SH-SY5Y (cell line): Measurements from ENCODE around the gene MSLN.

ENCODE experiments used
- GATA2 ChIP-seq: IDR thresholded peaks from 2 replicates; pipeline ENCODE4 v1.6.1; 2011; ENCODE audit warnings: mild to moderate bottlenecking, low read depth, low read length
- GATA3 ChIP-seq: IDR thresholded peaks from 2 replicates; pipeline ENCODE4 v1.6.1; 2011; ENCODE audit warnings: low read depth, mild to moderate bottlenecking, low read length, moderate library complexity

The MSLN gene

DNA sequence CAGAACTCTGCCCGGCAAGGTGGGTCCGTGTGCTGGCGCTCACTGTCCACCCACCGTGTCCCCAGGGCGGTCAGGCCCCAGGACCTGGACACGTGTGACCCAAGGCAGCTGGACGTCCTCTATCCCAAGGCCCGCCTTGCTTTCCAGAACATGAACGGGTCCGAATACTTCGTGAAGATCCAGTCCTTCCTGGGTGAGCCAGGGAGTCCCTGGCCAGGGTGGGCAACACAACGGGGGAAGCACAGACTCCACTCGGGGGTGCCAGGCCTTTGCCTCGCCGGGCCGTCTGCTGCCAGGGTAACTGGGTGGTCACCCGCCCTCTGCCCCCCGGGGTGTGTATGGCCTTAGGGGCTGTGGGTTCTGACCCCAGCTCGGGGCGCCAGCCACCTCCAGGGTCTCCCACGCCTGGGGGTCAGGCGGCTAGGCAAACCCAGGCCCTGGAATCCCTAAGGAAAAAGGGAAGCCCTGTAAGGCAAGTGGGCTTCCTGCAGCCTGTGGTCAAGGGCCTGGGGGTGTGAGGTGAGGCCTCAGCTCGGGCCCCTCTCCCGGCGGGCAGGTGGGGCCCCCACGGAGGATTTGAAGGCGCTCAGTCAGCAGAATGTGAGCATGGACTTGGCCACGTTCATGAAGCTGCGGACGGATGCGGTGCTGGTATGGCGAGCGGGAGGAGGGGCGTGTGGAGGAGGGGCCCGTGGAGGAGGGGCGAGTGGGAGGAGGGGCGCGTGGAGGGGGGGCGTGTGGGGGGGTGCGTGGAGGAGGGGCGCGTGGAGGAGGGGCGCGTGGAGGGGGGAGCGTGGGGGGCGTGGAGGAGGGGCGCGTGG, 6.5 kb downstream of the MSLN start:
- TF ChIP-seq GATA3 = no peak
- no peak for TF ChIP-seq GATA2

DNA sequence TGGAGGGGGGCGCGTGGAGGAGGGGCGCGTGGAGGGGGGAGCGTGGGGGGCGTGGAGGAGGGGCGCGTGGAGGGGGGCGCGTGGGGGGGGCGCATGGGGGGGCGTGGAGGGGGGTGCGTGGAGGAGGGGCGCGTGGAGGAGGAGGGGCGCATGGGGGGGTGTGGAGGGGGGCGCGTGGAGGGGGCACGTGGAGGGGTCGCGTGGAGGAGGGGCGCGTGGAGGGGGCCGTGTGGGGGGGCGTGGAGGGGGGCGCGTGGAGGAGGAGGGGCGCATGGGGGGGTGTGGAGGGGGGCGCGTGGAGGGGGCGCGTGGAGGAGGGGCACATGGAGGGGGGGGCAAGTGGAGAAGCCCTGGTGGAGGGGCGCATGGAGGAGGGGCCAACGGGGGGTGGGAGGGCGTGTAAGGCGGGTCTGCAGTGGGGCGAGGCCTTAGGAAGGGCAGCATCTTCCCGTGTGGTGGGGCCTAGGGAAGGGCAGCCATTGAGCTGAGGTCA, 7.3 kb downstream of the MSLN start:
- TF ChIP-seq GATA2 (no peak), GATA3 (no peak)

DNA sequence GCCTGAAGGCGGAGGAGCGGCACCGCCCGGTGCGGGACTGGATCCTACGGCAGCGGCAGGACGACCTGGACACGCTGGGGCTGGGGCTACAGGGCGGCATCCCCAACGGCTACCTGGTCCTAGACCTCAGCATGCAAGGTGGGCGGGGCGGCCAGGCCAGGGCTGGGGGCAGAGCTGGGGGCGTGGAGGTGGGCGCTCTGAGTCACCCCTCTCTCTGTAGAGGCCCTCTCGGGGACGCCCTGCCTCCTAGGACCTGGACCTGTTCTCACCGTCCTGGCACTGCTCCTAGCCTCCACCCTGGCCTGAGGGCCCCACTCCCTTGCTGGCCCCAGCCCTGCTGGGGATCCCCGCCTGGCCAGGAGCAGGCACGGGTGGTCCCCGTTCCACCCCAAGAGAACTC, 7.9 kb downstream of the MSLN start:
- TF ChIP-seq GATA2 = no peak
- no peak for TF ChIP-seq GATA3

DNA sequence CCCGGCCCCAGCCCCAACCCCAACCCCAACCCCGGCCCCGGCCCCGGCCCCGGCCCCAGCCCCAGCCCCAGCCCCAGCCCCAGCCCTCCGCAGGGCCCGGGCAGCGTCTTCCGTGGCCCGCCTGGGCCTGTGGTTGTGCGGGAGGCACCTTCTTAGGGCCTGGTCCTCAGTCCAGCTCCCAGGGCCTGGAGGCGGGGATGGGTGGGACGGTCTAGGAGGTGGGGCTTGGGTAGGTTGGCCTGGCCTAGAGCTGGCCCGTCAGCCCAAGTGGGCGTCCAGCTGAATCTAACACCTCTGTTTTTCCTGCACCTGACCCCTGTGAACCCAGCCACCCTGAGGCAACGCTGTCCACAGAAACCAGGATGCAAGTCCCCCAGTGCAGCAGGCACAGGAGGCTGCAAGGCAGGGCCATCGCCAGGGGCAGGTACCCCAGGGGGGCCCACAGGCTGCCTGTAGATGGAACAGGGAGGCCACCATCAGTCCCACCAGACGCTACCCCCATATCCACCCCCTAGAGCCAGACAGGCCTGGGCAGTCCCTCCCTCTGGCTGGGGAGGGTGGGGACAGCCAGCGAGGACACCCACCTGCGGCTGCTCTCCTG, 8.8 kb downstream of the MSLN start:
- TF ChIP-seq GATA2 (no peak), GATA3 (no peak)

DNA sequence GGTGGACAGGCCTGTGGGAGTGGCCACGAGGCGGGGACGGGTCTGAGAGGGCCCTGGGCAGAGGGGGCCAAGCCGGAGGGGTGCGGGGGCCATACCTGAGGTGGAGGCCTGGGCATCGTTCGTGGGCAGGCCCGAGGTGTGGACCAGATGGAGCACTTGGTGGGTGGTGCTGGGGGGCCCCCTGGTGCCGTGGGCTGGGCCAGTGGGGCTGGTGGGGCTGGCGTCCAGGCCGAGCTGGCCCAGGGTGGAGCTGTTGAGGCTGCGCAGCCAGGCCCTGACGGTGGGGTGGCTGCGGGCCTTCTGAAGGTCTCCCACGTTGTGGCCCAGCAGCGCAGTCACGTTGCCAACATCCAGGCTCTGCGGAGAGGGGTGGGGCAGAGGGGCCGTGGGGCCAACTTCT, 9.4 kb downstream of the MSLN start:
- TF ChIP-seq GATA3 (no peak), GATA2 (no peak)

DNA sequence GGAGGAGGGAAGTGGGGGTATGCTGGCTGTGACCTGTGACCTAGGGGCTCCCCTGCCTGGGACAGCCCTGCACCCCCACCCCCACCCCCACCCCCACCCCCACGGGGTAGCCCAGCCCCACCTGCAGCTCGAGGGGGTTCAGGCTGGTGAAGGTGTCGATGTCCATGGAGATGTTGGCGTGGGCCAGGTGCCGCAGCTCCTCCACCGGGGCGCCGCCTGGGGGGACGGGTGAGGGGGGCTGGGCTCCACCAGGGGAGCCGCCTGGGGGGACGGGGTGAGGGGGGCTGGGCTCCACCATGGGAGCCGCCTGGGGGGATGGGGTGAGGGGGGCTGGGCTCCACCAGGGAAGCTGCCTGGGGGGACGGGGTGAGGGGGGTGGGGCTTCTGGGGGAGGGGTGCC, 9.9 kb downstream of the MSLN start:
- TF ChIP-seq GATA3 (no peak), GATA2 (no peak)

DNA sequence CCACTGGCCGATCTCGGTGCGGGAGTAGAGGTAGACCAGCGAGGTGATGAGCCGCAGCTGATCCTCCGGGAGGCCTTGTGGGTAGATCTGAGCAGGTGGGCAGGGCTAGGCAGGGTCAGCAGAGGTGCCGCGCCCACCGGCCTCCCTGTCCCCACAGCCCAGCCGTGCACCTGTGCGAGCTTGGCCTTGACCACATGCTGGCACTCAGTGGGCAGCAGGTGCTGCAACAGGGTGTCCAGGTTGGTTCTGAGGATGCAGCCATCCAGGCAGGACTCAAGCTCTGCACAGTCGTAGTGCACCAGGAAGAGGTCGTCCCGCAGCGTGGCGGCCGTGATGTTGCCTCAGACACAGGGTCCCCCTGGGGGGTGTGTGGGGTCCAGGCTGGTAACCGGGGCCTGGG, 12.4 kb downstream of the MSLN start:
- TF ChIP-seq GATA3 (no peak), GATA2 (no peak)

DNA sequence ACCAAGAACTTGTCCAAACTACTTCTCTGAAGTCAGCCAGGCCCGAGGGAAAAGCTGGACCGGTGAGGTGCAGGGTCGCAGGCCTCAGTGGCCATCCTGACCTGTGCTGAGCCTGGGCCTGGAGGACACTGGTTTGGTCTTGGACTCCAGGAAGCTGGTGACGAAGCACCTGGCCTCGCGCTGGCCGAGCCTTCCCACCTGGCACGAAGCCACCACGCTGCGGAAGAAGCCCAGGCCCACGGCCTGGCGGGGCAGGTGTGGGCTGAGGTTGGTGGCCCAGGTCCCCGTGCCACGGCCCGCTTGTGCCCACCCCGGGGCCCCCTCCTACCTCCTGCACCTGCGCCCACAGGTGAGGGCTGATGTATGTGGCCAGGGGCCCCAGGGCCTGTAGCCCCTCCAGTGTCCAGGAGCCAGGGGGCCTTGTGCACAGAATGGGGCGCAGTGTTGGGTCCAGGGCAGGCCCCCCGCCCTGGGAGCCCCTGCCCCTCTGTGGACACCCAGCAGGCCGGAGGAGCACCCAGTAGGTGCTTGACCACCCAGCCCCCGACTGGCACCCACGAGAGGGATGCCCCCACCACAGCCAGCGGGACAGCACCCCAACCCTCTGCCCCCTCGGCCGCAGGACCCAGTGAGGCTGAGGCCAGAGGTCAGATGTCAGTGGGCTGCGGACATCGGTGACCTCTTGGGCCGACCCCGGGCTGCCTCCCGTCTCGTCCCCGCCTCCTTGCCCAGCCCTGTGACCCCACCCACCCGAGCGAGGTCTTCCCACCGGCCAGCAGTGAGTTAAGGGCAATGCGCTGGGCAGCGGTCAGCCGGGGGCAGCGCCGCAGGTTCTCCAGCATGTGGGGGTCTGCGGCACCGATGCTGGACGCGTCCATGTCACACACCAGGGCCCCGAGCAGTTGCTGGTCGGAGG, 13.8 kb downstream of the MSLN start:
- TF ChIP-seq GATA2 (no peak), GATA3 (no peak)

DNA sequence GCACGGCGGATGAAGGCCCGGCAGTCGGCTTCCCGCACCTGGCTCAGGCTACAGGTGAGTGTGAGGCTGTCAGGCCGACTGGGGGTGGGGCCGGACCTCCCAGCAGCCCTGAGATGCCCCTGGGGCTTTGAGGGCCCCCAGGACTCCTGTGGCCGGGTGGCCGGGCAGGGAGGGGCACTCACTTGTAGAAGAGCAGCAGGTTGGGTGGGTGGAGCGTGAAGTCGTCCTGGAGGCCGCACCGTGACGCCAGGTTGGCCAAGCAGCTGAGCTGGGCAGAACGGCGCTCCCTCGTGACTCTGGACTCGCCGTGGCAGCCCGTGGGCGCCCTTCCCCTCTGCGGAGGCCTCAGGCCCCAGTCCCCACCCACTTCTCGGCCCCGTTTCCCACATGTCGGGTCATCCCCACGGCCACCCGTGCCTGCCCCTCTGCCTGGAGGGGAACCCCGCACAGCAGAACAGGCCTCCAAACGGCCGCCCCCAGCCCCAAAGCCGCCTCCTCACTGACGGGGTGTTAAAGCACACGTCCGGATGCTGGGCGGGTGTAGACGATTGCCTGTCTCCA, 14.8 kb downstream of the MSLN start:
- TF ChIP-seq GATA3 (no peak), GATA2 (no peak)

DNA sequence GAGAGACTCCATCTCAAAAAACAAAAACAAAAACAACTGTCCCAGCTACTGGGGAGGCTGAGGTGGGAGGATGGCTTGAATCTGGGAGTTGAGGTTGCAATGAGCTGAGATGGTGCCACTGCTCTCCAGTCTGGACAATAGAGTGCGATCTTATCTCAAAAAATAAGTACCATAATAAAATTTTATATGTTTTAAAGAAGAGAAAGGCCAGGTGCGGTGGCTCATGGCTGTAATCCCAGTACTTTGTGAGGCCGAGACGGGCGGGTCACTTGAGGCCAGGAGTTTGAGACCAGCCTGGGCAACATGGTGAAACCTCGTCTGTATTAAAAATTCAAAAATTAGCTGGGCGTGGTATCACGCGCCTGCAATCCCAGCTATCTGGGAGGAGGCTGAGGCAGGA, 16.3 kb downstream of the MSLN start:
- TF ChIP-seq GATA2 = no peak
- TF ChIP-seq GATA3 = no peak

DNA sequence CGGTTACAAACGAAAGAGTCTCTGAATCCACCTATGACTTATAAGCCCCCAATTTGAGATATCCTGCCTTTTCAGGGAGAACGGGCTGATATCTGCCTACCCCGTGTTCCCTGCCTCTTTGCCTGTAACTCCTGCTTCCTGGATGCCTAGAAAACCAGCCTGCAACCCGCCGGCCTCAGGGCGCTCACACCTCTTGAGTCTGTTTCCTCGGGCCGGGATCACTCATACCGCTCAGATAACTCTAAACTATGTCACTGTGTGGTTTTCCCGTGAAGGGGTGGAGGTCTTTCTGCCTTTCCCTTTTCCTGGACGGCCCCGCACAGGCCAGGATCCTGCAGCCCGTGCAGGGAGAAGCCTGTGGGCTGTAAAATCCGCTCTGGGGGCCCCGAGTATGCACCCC, 17.3 kb downstream of the MSLN start:
- TF ChIP-seq GATA3 = no peak
- no peak for TF ChIP-seq GATA2

DNA sequence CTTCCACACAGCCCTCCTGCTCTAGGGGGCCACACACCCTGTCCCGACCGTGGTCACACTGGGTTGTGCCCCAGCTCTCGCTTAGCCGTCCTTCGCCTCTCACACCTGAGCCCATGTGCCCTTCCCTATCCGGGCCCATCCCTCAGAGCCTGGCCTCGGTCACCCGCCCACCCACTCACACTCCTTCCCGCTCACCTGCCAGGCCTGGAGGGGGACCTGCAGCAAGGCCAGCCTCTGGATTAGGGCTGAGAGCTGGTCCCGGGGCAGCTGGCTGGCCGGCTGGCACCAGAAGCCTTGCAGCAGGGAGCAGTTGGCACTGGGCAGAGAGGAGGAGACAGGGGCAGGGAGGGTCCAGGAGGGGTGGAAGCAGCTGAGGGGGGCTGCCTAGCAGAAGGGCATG, 17.9 kb downstream of the MSLN start:
- TF ChIP-seq GATA3 = no peak
- TF ChIP-seq GATA2 = no peak

DNA sequence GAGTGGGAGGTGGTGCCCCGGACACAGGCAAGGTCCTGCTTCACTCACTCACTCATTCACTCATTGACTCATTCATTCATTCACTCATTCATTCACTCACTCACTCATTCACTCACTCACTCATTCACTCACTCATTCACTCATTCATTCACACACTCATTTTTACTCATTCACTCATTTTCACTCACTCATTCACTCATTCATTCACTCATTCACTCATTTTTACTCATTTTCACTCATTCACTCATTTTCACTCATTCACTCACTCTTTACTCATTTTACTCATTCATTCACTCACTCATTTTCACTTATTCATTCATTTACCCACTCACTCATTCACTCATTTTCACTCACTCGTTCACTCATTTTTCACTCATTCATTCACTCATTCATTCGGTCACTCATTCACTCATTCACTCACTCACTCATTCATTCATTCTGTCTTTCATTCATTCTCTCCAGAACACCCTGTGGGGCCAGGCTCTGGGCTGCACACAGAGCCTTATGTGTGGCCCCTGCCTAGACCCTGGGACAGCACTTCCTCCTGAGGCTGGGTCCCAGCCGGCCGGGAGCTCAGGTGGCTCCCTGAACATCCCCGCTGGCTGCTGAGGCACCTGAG, 18.5 kb downstream of the MSLN start:
- TF ChIP-seq GATA3 = no peak
- TF ChIP-seq GATA2 = no peak
